ENCODE results near the gene NRP2. TPM values are rescaled to one million over a fixed set of nuclear protein-coding genes. Genes with fewer than 3 reads are reported as not detected.
A peak's percentile ranks its signal among the peaks of the same experiment; 100 is the strongest.

NRP2 gene
- total RNA-seq, 1 experiment from 2014 or later, result 13.9 TPM

GRCh38 chr2:205686056-205686782 lies 3.9 kb downstream of the NRP2 start:
- no peak for DNase-seq (ENCODE audit: low spot score)

GRCh38 chr2:205686783-205687640 lies 4.7 kb downstream of the NRP2 start:
- no peak for DNase-seq (ENCODE audit: low spot score)

GRCh38 chr2:205687641-205687956 lies 5.3 kb downstream of the NRP2 start:
- no peak for DNase-seq (ENCODE audit: low spot score)

GRCh38 chr2:205688417-205689200 lies 6.3 kb downstream of the NRP2 start:
- DNase-seq (ENCODE audit: low spot score), result no peak

DNA sequence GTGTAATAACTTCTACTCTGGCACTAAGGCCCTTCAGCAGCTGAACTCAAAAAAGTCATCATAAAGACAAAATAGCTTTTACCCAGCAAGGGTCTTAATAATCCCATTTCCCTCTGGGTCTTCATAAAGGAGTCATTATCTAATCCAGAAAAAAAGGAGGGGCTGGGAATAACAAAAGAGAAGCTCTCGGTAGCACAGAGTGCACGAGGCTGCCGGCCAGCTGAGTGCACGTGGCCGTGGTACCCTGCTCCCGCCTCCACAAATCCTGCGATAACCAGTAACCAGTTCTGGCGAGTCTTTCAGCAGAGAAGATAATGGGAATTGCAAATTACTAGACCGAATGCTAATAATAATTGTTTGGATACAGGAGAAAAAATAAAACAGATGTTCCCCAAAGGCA lies 7.5 kb downstream of the NRP2 start:
- no peak for DNase-seq (ENCODE audit: low spot score)

DNA sequence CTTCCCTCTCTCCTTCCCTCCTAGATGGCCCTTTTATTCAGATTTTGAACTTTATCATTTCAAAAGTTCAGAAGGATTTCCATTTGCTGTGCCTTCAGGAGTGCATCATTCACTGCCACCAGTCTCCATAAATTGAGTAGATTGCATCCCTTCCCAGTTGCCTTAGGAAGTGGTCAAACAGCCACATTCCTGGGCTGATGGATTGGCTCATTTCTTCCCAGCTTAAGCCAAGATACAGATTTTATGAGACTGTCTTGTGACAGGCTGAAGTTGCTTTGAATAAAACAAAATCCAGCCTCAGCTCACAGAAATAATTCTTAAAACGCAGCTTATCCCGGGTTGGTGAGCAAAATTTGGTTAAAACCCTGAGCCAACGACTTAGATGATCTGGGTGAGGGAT lies 9.8 kb downstream of the NRP2 start:
- peak; percentile 73 for DNase-seq (ENCODE audit: low spot score)

- DNase-seq (ENCODE audit: low spot score), result no peak
Observed at GRCh38 chr2:205694256-205694655, 12.0 kb downstream of the NRP2 start.

DNA sequence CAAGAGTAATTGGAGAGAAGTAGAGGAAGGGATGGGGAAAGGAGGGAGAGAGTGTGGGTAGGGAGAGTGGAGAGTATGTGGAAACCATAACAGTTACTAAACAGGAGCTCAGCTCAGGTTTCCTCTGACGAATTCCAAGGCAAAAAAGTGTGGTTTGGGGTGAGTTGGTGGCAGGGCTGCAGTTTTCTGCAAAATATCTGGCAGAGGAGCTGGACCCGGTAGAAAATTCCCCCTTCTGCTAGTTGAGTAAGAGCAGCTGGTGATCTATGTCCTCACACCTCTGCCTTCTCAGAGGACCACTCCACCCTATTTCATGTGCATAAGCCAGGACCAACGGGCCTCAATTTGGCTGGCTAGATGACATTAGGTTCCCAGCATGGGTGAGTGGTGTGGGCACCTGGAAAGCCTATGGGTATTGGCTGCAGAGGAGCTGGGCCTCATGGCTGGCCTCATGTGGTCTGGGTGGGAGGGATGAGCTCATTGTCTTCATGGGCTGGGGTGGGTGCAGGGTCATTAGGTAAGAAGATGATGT lies 13.2 kb downstream of the NRP2 start:
- DNase-seq (ENCODE audit: low spot score), result peak; percentile 65

GRCh38 chr2:205696331-205696926 lies 14.1 kb downstream of the NRP2 start:
- DNase-seq (ENCODE audit: low spot score), result peak; percentile 38

DNA sequence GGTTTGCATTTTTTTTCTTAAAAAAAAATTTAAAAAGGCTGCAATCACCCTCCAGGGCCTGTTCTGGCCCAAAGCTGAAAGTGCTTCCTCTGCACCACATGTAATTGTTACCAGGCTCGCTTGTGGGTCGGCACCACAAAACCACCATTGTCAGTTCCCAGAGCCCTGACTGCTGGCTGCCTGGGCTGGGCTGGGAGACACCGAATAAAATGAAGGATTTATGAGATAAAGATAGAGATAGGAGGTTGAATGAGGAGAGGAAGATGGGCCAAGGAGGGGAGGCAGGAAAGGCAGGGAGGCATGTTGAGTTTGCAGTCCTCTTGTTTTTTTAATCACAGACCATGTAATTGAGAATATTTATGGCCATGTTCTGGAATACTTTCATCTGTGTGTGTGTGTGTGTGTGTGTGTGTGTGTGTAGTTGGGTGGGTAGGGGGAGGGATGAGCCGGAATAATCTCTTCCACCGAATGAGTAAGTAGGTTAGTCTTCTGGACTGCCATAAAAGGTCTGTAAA lies 14.7 kb downstream of the NRP2 start:
- no peak for DNase-seq (ENCODE audit: low spot score)

DNA sequence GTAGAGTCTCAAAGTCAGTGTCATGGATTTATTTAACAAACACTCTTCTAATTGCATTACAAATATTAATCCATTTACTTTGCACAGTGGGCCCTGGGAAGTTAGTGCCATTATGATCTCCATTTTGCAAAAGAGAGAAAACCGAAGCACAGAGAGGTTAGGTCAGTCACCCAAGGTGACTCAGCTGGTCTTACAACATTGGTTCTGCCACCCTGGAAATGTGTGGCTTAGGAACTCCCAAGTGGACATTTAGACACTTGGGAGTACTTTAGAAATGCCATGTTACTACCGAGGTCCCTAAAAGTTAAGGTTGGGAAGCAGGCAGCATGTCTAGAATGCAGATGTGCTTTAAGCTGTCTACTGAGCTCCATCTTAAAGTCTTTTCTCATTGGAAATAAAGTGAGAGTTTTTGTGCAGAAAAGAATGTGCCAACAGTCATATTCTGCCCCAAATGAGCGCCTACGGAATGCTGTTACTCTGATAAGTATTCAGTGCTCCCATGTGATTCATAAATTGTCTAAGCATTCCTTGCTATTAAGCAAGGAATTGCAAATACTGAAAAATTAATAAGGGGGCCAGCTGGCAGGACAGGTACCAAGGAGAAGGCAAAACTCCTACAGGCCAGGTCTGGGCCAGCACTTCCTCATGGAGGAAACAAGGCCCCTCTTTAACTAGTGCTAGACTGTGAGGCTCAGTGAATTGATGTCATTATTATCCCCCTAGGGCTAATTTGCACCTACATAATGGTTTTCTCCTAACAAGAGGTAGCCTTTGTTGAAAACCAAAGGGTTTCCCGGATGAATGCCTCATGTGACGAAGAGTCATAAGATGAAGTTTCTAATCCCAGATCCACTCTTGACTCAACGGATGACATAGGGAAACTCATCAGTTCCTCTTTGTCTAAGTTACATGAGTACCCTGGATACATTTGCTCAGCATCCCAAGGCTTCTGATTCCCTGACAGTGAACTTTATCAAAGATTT lies 16.3 kb downstream of the NRP2 start:
- DNase-seq (ENCODE audit: low spot score), result no peak

GRCh38 chr2:205699515-205700289 lies 17.4 kb downstream of the NRP2 start:
- no peak for DNase-seq (ENCODE audit: low spot score)

DNA sequence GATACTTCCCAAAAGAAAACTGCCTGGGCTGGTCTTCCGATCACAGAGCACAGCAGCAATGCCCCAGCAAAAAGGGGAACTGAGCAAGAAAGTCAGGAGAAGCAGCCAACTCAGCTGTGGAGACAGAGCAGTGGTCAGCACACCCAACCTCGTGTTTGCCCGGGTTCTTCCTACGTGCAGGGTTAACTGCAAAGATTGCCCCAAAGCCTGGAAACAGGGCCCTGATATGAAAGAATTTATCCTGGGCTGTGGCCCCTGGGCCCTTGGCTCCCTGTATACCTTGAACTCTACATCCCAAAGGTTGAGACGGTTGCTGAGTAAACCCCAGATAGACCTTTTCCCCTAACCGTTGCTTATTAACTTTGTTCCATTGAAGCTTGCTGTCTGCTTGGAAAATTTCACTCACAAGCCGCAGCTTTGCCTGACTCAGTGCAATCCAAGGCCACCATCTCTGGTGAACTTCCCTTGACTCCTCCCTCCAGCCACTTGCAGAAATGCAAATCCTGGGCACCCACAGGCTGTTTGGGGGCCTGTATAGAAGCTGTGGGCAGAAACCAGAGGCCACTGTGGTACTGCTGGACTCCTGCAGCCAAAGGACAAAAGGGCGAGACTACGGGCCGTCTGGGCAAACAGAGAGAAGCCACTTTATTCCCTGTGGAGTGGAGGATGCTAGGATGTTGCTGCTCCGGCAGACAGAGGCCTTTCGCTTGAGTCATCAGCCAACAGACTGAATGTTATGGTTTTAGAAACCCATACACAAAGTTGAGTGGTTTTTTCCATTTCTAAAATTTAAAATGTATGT lies 18.2 kb downstream of the NRP2 start:
- DNase-seq (ENCODE audit: low spot score), result peak; percentile 76

DNA sequence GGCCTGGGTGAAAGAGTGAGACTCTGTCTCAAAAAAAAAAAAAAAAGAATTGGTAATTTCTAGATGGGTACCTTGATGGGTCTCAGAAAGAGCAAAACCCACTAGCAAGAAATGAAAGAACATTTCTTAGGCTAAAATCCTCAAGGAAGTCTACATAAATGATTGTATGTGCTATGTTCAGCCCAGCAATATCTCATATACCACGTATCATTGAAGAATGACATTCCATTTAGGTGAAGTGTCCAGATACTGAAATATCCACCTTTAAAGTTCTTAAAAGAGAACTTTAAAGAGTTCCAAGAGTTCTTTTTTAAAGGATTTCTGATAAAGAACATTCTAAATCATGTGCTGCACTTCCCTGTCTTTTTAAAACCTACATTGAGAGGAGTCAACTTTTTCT lies 19.2 kb downstream of the NRP2 start:
- DNase-seq (ENCODE audit: low spot score), result no peak

DNA sequence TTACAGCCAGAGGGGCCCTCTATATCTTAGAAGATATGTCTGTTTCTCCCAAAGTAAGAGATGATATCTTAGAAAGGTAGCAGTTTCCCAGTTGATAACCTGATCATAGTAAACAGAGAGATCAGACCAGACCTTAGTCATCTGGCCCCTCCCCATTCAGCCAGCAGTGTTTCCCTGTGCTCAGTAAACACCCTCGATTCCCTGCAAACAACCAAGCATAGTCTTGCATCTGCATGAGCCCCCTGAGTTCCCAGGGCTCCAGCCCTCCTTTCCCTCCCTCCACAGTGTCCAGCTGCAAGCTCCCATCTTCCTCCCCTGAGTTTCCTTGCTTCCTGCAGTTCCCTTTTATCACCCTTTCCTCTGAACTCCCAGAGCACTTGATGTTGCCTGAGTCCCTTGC lies 20.3 kb downstream of the NRP2 start:
- no peak for DNase-seq (ENCODE audit: low spot score)

DNA sequence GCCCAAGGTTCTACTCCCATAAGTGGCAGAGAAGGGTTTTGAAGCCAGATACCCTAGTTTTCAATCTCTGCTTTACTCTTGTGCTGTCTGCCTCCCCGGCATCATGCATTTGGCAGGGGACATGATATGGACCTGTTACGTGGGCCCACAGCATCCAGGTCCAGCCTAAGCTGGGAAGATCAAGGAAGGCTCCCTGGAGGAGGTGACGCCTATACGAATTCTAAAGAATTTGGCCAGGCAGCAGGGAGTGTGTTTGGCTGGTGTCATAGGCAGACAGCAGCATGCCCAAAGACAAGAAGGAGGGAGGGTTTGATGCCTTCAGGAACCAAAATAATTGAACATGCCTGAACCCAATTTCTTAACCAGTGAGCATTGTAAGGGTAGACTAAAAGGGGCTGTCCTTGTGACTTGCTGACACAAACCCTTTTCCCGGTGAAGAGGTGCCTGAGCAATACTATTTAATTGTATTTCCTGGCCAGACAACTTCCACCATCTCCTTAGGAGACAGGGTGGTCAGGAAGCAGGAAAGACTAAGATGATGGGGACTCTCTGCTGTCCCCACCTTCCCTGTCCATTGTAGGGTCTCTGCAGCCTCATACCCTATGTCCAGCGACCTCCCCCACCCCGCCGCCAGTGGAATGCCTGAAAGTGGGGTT lies 21.3 kb downstream of the NRP2 start:
- no peak for DNase-seq (ENCODE audit: low spot score)

DNA sequence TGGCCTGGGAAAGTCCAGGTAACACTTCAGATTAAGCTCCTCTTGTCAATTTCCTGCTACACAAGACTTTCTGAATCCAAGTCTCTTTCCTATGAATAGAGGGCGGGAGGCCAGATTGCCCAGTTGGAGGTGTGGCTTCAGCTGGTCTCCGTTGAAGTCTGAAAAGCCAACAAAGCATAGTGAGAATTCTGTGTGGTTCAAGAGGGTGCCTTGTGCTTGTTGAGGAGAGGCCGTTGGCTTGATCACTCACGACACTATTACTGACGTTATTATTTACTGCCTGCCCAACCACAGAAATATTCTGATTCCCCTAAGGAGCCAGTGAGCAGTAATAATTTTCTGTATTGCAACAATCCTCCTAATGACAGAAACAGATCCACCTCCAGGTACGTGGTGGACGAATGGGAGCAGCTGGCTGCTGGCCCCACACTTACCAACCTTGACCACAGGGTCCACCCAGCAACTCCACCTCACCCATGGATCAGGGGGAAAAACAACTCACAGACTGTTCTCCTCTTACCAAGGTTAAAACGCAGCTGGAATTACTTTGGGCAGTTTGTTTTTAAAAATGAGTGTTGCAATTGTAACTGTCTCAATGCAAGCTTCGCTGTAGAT lies 21.9 kb downstream of the NRP2 start:
- DNase-seq (ENCODE audit: low spot score), result peak; percentile 79
